ENCODE measurements around the gene CCDC154.
A peak's percentile ranks its signal among the peaks of the same experiment; 100 is the strongest.

CCDC154 gene

GRCh38 chr16:1412847-1413246 lies 31.5 kb downstream of the CCDC154 start:
- Histone ChIP-seq H3K4me3 (ENCODE audit: low read depth in 1 of 2, low read length in 1 of 2) (no peak overlapping the region), H3K4me1 (ENCODE audit: control insufficient read depth in 1 of 2, insufficient read depth in 1 of 2, low read depth in 1 of 2, low read length in 1 of 2) (peaks cover 28 to 34% of the 10 kb centered on the region in 2 experiments), H3K27me3 (no peaks in the 10 kb centered on the region), H3K27ac (no peak overlapping the region), H3K36me3 (peaks cover 50% of the 10 kb centered on the region), H3K9me3 (no peaks in the 10 kb centered on the region)
- no peak for TF ChIP-seq CTCF (IDR thresholded peaks at IDR 0.05)

GRCh38 chr16:1408171-1408837 lies 36.1 kb downstream of the CCDC154 start:
- no peak for TF ChIP-seq CTCF (IDR thresholded peaks at IDR 0.05)
- peak overlapping the region; percentile 59 for H3K27ac ChIP-seq
- peak overlapping the region; percentile 35 to 43 for H3K4me3 ChIP-seq (ENCODE audit: low read depth in 1 of 2, low read length in 1 of 2)
- no peaks in the 10 kb centered on the region for H3K9me3 ChIP-seq
- peaks cover 89% of the 10 kb centered on the region for H3K36me3 ChIP-seq
- no peaks in the 10 kb centered on the region for H3K27me3 ChIP-seq
- peaks cover 19 to 31% of the 10 kb centered on the region in 2 experiments for H3K4me1 ChIP-seq (ENCODE audit: control insufficient read depth in 1 of 2, insufficient read depth in 1 of 2, low read depth in 1 of 2, low read length in 1 of 2)

GRCh38 chr16:1407753-1408152 lies 36.6 kb downstream of the CCDC154 start:
- Histone ChIP-seq H3K27ac (peak overlapping the region; percentile 59), H3K4me3 (ENCODE audit: low read depth in 1 of 2, low read length in 1 of 2) (no peak overlapping the region), H3K36me3 (peaks cover 89% of the 10 kb centered on the region)

GRCh38 chr16:1403733-1404132 lies 40.6 kb downstream of the CCDC154 start:
- no peak overlapping the region for H3K27ac ChIP-seq
- no peaks in the 10 kb centered on the region for H3K27me3 ChIP-seq
- peaks cover 91% of the 10 kb centered on the region for H3K36me3 ChIP-seq
- TF ChIP-seq CTCF (IDR thresholded peaks at IDR 0.05) = no peak
- peaks cover 10 to 11% of the 10 kb centered on the region in 2 experiments for H3K4me1 ChIP-seq (ENCODE audit: control insufficient read depth in 1 of 2, insufficient read depth in 1 of 2, low read depth in 1 of 2, low read length in 1 of 2)
- H3K9me3 ChIP-seq = no peaks in the 10 kb centered on the region
- H3K4me3 ChIP-seq (ENCODE audit: low read depth in 1 of 2, low read length in 1 of 2) = no peak overlapping the region

More at GRCh38 chr16:1407753-1408152, 36.6 kb downstream of the CCDC154 start:
- Histone ChIP-seq H3K27me3 (no peaks in the 10 kb centered on the region), H3K4me1 (ENCODE audit: control insufficient read depth in 1 of 2, insufficient read depth in 1 of 2, low read depth in 1 of 2, low read length in 1 of 2) (peaks cover 14 to 27% of the 10 kb centered on the region in 2 experiments), H3K9me3 (no peaks in the 10 kb centered on the region)
- TF ChIP-seq CTCF (IDR thresholded peaks at IDR 0.05) = no peak

- peaks cover 4% of the 10 kb centered on the region in 2 experiments for H3K4me1 ChIP-seq (ENCODE audit: control insufficient read depth in 1 of 2, insufficient read depth in 1 of 2, low read depth in 1 of 2, low read length in 1 of 2)
These were observed 41.3 kb downstream of the CCDC154 start for GRCh38 chr16:1403036-1403435.

More at GRCh38 chr16:1403036-1403435, 41.3 kb downstream of the CCDC154 start:
- H3K4me3 ChIP-seq (ENCODE audit: low read depth in 1 of 2, low read length in 1 of 2) = no peak overlapping the region
- peaks cover 92% of the 10 kb centered on the region for H3K36me3 ChIP-seq
- no peaks in the 10 kb centered on the region for H3K27me3 ChIP-seq
- no peak overlapping the region for H3K27ac ChIP-seq
- H3K9me3 ChIP-seq = no peaks in the 10 kb centered on the region
- TF ChIP-seq CTCF (IDR thresholded peaks at IDR 0.05) = no peak

Data from neutrophil (primary cell).